CD4-positive, alpha-beta T cell (primary cell): ENCODE results near the gene OR51E2. TPM values are rescaled to one million over a fixed set of nuclear protein-coding genes. Genes with fewer than 3 reads are reported as not detected.

Source experiments
- ATAC-seq: fragments of 200-7000 bp; cut with Tn5 transposase; one replicate; pipeline ENCODE4 v1.10.0; 2022; ENCODE audit warnings: mild to moderate bottlenecking; ENCODE audit not compliant: poor library complexity
- CTCF ChIA-PET: fragments of 350-600 bp; sonication (Branson Sonifier 250); formaldehyde crosslinking; loops from one replicate; lab custom pipeline; 2021; ENCODE audit warnings: antibody characterized with exemption, inconsistent platforms; lab: Charles Lee
- POLR2A ChIA-PET: fragments of 350-600 bp; sonication (Branson Sonifier 250); formaldehyde crosslinking; loops from one replicate; lab custom pipeline; 2021; ENCODE audit warnings: antibody characterized with exemption, inconsistent platforms; lab: Charles Lee
- DNase-seq, 14 experiments: peaks; one replicate each; pipeline ENCODE4 v3.0.0-alpha.2; 2013 to 2020; ENCODE audit warnings: mixed read lengths in 2 of 14
- H3K27ac ChIP-seq, 2 donors: one replicate each; pipeline versions ENCODE4 v1.5.1 to v1.7.0; 2013; ENCODE audit warnings: low read length in 2 of 2, low read depth in 1 of 2, mild to moderate bottlenecking in 1 of 2
- H3K27me3 ChIP-seq, 2 experiments: 1 replicate in 1 of 2; 2 replicates in 1 of 2; pipeline versions ENCODE4 v1.6.1 to v1.7.0; 2013; ENCODE audit warnings: low read length in 2 of 2, control low read depth in 1 of 2, mild to moderate bottlenecking in 1 of 2, moderate library complexity in 1 of 2; ENCODE audit not compliant: insufficient read depth in 2 of 2, control insufficient read depth in 1 of 2
- H3K36me3 ChIP-seq: one replicate; pipeline ENCODE4 v1.6.1; 2013; ENCODE audit warnings: low read length, control low read depth; ENCODE audit not compliant: insufficient read depth
- H3K4me1 ChIP-seq: one replicate; pipeline ENCODE4 v1.6.1; 2013; ENCODE audit warnings: low read length, control low read depth; ENCODE audit not compliant: insufficient read depth
- H3K4me3 ChIP-seq: one replicate; pipeline ENCODE4 v1.5.1; 2013; ENCODE audit warnings: mild to moderate bottlenecking, low read length, moderate library complexity
- H3K9me3 ChIP-seq, 2 experiments: 1 replicate in 1 of 2; 2 replicates in 1 of 2; pipeline versions ENCODE4 v1.6.1 to v1.7.0; 2013; ENCODE audit warnings: low read length in 2 of 2, mild to moderate bottlenecking in 2 of 2, control low read depth in 1 of 2, moderate library complexity in 1 of 2; ENCODE audit not compliant: control insufficient read depth in 1 of 2, insufficient read depth in 1 of 2
- H3K27ac Mint-ChIP-seq: one replicate; pipeline ENCODE4 v1.8.0; 2020; ENCODE audit warnings: mixed read lengths
- H3K27me3 Mint-ChIP-seq: one replicate; pipeline ENCODE4 v1.8.0; 2021; ENCODE audit warnings: mixed read lengths
- H3K36me3 Mint-ChIP-seq: one replicate; pipeline ENCODE4 v1.8.0; 2021; ENCODE audit warnings: low read depth, mixed read lengths
- H3K4me1 Mint-ChIP-seq: one replicate; pipeline ENCODE4 v1.8.0; 2021; ENCODE audit warnings: low read depth, mixed read lengths
- H3K4me3 Mint-ChIP-seq: one replicate; pipeline ENCODE4 v1.8.0; 2020; ENCODE audit warnings: mild to moderate bottlenecking, mixed read lengths
- H3K9me3 Mint-ChIP-seq: one replicate; pipeline ENCODE4 v1.8.0; 2020; ENCODE audit warnings: mixed read lengths
- CTCF ChIP-seq: fragments of 200-600 bp; IDR thresholded peaks from one replicate; pipeline ENCODE4 v1.8.0; 2022; ENCODE audit warnings: antibody characterized with exemption, mild to moderate bottlenecking
- intact Hi-C, 2 experiments: fragments of 100-400 bp; cut with DNase I in 1 of 2; cut with micrococcal nuclease in 1 of 2; formaldehyde crosslinking; loops; one replicate each; pipeline versions ENCODE4 v1.15.1 to v1.9.0; 2023 to 2025; cut with DNase I, micrococcal nuclease
- total RNA-seq, 174 experiments: library from RNA in 2 of 174; stranded (reverse) in 2 of 174; gene quantifications; one replicate each; pipeline ENCODE4 v1.2.3 and lab custom pipeline; 2021 to 2026

The OR51E2 gene
- total RNA-seq, 2 experiments from 2014 or later: not detected

GRCh38 chr11:4645974-4646373 is 51.7 kb downstream of the OR51E2 start:
- H3K4me1 Mint-ChIP-seq: no peaks in the 10 kb centered on the region
- H3K27ac Mint-ChIP-seq: no peak overlapping the region
- CTCF ChIA-PET: interaction anchor here (0.5 kb wide), 1 partner anchor 71 kb away, joined by 3 read pairs; no protein-coding TSS in a partner anchor
- DNase-seq: no peak
- TF ChIP-seq CTCF: no peak
- no peaks in the 10 kb centered on the region for H3K9me3 Mint-ChIP-seq
- no peak overlapping the region for H3K4me3 ChIP-seq
- no peaks in the 10 kb centered on the region for H3K36me3 ChIP-seq
- no peaks in the 10 kb centered on the region for H3K4me1 ChIP-seq
- ATAC-seq: no peak
- H3K27ac ChIP-seq: no peak overlapping the region
- H3K36me3 Mint-ChIP-seq: no peaks in the 10 kb centered on the region
- intact Hi-C loops: no loop called here
- H3K9me3 ChIP-seq: no peaks in the 10 kb centered on the region
- H3K4me3 Mint-ChIP-seq: no peak overlapping the region
- H3K27me3 Mint-ChIP-seq: peaks cover 35% of the 10 kb centered on the region
- POLR2A ChIA-PET: no interaction called here
- peaks cover 4 to 6% of the 10 kb centered on the region in 2 experiments for H3K27me3 ChIP-seq

GRCh38 chr11:4644233-4644632 is 53.4 kb downstream of the OR51E2 start:
- H3K27me3 ChIP-seq: peaks cover 4 to 6% of the 10 kb centered on the region in 2 experiments
- TF ChIP-seq CTCF: no peak
- Mint-ChIP-seq H3K4me1 (no peaks in the 10 kb centered on the region), H3K36me3 (no peaks in the 10 kb centered on the region), H3K27ac (no peak overlapping the region), H3K27me3 (peaks cover 40% of the 10 kb centered on the region), H3K4me3 (no peak overlapping the region), H3K9me3 (no peaks in the 10 kb centered on the region)
- ATAC-seq (no peak), DNase-seq (no peak)
- intact Hi-C loops: no loop called here
- H3K4me1 ChIP-seq: no peaks in the 10 kb centered on the region
- H3K27ac ChIP-seq: no peak overlapping the region
- no peaks in the 10 kb centered on the region for H3K9me3 ChIP-seq
- CTCF ChIA-PET: no interaction called here
- H3K4me3 ChIP-seq: no peak overlapping the region
- POLR2A ChIA-PET: no interaction called here
- H3K36me3 ChIP-seq: no peaks in the 10 kb centered on the region

- Histone ChIP-seq H3K4me1 (no peaks in the 10 kb centered on the region), H3K4me3 (no peak within 1 kb of the TSS), H3K27me3 (peaks cover 4 to 6% of the 10 kb centered on the region in 2 experiments), H3K27ac (no peak within 1 kb of the TSS), H3K9me3 (no peaks in the 10 kb centered on the region), H3K36me3 (no peaks in the 10 kb centered on the region)
- POLR2A ChIA-PET: no interaction called here
- no peak for TF ChIP-seq CTCF
- intact Hi-C loops: no loop called here
- Mint-ChIP-seq H3K27me3 (peaks cover 40% of the 10 kb centered on the region), H3K27ac (no peak within 1 kb of the TSS), H3K4me1 (no peaks in the 10 kb centered on the region), H3K4me3 (no peak within 1 kb of the TSS), H3K36me3 (no peaks in the 10 kb centered on the region), H3K9me3 (no peaks in the 10 kb centered on the region)
- DNase-seq (no peak), ATAC-seq (no peak)
- CTCF ChIA-PET: no interaction called here
Measured at GRCh38 chr11:4643682-4644081, 54.0 kb downstream of the OR51E2 start, which contains the start of gene OR51E1. Gene OR51E1, plus strand, starts transcription at chr11:4643982. Its CDS starts 8,545 bp downstream, at chr11:4652527.
